ENCODE results near the gene CPNE1.

CPNE1 gene

DNA sequence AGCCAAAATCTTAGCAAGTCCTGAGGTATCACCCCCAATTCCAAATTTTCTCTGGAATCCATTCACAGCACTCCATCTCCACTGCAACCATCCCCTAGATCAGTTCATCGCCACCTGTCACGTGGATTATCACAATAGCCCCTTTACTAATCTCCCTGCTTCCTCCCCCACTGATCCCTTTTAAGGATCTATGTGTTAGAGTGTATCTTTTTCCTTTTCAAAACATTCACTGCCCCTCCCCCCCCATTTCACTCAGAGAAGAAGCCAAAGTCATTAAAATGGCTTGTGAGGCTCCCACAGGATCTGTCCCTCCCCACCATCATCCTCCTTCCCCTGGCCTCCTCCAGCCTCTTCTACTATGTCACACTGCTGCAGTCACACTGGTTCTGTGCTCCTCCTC is 67.5 kb downstream of the CPNE1 start:
- TF ChIP-seq, protein P1, sequence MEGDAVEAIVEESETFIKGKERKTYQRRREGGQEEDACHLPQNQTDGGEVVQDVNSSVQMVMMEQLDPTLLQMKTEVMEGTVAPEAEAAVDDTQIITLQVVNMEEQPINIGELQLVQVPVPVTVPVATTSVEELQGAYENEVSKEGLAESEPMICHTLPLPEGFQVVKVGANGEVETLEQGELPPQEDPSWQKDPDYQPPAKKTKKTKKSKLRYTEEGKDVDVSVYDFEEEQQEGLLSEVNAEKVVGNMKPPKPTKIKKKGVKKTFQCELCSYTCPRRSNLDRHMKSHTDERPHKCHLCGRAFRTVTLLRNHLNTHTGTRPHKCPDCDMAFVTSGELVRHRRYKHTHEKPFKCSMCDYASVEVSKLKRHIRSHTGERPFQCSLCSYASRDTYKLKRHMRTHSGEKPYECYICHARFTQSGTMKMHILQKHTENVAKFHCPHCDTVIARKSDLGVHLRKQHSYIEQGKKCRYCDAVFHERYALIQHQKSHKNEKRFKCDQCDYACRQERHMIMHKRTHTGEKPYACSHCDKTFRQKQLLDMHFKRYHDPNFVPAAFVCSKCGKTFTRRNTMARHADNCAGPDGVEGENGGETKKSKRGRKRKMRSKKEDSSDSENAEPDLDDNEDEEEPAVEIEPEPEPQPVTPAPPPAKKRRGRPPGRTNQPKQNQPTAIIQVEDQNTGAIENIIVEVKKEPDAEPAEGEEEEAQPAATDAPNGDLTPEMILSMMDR (IDR thresholded peaks at IDR 0.05), result no peak
- Histone ChIP-seq H3K4me3 (no peak overlapping the region), H3K27ac (no peak overlapping the region)
- DNase-seq (ENCODE audit: low spot score), result no peak

DNA sequence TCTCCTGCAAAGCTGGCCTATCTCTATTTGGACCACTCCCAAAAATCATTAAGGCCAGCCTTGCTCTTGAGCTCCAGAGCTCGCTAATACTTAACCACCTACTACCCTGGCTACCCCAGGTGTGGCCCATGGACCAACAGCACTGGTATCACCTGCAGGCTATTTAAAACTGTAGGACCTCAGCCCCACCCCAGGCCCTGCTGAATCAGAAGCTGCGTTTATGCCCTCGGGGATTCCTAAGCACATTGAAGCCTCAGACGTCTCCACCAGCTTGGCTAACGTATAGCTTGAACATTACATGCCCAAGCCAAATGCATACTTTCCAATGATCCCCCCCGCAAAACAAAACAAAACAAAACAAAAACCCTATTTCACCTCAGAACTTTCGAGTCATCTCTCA is 68.8 kb downstream of the CPNE1 start:
- H3K27ac ChIP-seq, result no peak overlapping the region
- TF ChIP-seq, protein P1 (IDR thresholded peaks at IDR 0.05), result no peak
- no peak overlapping the region for H3K4me3 ChIP-seq
- no peak for DNase-seq (ENCODE audit: low spot score)

DNA sequence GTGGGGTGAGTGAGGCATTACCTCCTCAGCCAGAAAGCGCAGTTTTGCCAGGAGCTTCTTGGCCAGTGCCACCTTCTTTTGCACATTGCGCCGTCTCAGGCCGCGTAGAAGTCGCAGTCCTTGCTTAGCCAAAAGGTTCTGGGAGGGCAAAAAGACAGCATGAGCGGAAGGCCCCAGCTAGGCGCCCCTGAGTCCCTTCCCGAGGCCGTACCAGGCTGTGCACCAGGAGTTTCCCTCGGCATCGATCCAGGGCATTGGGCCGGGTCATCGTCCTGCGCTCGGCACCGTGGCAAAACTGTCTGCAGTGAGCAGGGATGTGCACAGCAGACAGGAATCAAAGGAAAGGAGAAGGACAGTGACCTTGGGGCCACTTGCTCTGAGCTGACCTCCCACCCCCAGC is 69.2 kb downstream of the CPNE1 start:
- DNase-seq (ENCODE audit: low spot score), result no peak
- TF ChIP-seq, protein P1 (IDR thresholded peaks at IDR 0.05), result no peak
- Histone ChIP-seq H3K4me3 (no peak overlapping the region), H3K27ac (no peak overlapping the region)

DNA sequence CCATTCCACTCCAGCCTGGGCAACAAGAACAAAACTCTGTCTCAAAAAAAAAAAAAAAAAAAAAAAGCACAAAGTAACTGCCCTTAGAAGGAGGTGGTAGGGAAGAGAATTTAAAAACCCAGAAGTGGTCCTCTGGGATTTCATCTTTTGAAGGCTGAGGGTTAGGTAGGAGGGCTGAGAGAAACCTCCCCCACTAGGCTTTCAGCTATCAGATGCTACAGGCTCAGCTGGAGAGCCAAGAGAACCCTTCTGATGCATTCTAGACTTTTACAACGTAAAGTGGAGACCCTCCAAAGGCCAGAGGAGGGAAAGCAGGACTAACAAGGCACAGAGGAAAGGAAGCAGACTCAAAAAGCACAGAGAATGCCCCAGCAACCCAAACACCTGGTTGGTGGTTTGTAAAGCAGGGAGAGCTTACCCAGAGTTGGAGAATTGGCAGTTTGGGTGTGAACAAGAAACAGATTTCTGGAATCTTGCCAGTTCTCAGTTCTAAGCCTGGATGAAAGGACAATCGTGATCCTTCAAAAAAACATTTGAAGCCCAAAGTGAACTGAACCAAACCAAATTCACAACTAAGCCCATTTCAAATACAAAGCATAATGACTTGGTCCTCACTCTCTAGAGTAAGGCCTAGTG is 72.2 kb downstream of the CPNE1 start:
- TF ChIP-seq, protein P1 (IDR thresholded peaks at IDR 0.05), result no peak
- H3K27ac ChIP-seq, result no peak overlapping the region
- H3K4me3 ChIP-seq, result no peak overlapping the region
- DNase-seq (ENCODE audit: low spot score), result peak; percentile 2

DNA sequence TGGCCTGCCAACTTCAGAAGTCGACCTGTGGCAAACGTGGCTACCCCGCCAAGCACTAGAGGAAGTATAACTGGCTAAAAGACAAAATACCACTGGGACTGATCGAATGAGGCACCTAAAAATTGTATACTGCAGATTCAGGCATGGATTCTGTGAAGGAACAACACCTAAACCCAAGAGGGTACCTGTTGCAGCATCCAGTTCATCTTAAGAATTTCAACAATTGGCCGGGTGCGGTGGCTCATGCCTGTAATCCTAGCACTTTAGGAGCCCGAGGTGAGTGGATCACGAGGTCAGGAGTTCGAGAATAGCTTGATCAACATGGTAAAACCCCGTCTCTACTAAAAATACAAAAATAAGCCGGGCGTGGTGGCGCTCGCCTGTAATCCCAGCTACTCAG is 76.3 kb downstream of the CPNE1 start:
- DNase-seq (ENCODE audit: low spot score), result peak; percentile 29
- Histone ChIP-seq H3K4me3 (no peak overlapping the region), H3K27ac (no peak overlapping the region)
- TF ChIP-seq, protein P1 (IDR thresholded peaks at IDR 0.05), result no peak

DNA sequence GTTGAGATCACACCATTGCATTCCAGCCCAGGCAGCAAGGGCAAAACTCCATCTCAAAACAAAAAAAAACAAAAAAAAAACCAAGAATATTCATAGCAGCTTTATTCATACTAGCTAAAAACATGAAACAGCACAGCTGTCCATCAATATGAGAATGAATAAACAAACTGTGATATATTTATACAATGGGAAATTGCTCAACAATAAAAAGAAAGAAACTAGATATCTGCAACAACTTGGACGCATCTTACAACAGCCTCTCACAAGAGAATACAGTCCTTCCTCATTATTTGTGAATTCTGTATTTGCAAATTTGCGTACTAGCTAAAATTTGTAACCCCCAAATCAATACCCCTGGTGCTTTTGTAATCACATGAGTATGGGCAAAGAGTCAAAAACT is 77.3 kb downstream of the CPNE1 start:
- H3K27ac ChIP-seq, result no peak overlapping the region
- TF ChIP-seq, protein P1 (IDR thresholded peaks at IDR 0.05), result no peak
- DNase-seq (ENCODE audit: low spot score), result no peak
- H3K4me3 ChIP-seq, result no peak overlapping the region

DNA sequence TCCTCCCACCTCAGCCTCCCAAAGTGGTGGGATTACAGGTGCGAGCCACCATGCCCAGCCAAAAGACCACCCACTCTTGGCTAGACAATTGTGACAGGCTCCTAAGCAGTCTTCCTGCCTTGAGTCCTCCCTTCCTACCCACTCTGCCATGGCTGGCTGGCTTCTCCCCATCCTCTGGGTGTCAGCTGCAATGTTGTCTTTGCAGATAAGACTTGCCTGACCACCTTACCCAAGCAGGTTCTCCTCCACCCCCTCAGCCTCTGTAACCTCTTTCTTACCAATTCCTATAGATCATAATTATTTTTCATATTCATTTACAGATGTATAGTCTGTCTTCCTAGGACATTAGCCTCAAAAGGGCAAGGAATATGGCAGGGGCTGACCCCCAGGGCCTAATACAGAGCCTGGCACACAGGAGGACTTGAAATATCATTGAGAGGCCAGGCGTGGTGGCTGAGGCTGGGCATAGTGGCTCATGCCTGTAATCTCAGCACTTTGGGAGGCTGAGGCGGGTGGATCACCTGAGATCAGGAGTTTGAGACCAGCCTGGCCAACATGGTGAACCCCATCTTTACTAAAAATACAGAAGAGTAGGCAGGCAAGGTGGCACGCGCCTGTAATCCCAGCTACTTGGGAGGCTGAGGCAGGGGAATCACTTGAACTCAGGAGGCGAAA is 77.8 kb downstream of the CPNE1 start:
- Histone ChIP-seq H3K4me3 (no peak overlapping the region), H3K27ac (no peak overlapping the region)
- TF ChIP-seq, protein P1 (IDR thresholded peaks at IDR 0.05), result no peak
- DNase-seq (ENCODE audit: low spot score), result peak; percentile 38

All from coronary artery (tissue), 2 donors.